Activated T-cell treated with anti-CD3 and anti-CD28 coated beads, Interleukin-2, amount 50 U/mL, for 48 hours (primary cell): Measurements from ENCODE around the gene MRPL45.
"Not testable (repeated sequence)": the region's sequence is repeated elsewhere in the genome, so short reads cannot be mapped to it uniquely, and the experiment has no call there.

Experiments
- DNase-seq, 2 experiments: peaks; one replicate each; pipeline ENCODE4 v3.0.0-alpha.2; 2020

MRPL45 gene

GRCh38 chr17:38296834-38297517 lies at the start of gene MRPL45:
Gene MRPL45, plus strand, starts transcription at chr17:38297168. Its CDS starts 16 bp downstream, at chr17:38297184.
- DNase-seq = peak; percentile 98

GRCh38 chr17:38253191-38253590 lies 43.8 kb upstream of the MRPL45 start:
- DNase-seq = not testable (repeated sequence)

- DNase-seq = not testable (repeated sequence)
Measured at GRCh38 chr17:38254357-38254756, 42.6 kb upstream of the MRPL45 start.

- peak; percentile 81 to 89 for DNase-seq
Measured at GRCh38 chr17:38257013-38257621, 39.9 kb upstream of the MRPL45 start.

- not testable (repeated sequence) for DNase-seq
Measured at GRCh38 chr17:38265974-38266506, 30.9 kb upstream of the MRPL45 start.

GRCh38 chr17:38266571-38266970 lies 30.4 kb upstream of the MRPL45 start:
- not testable (repeated sequence) for DNase-seq

- DNase-seq = not testable (repeated sequence)
Measured at GRCh38 chr17:38268138-38268537, 28.8 kb upstream of the MRPL45 start.

GRCh38 chr17:38269045-38269444 lies 27.9 kb upstream of the MRPL45 start:
- not testable (repeated sequence) for DNase-seq

- not testable (repeated sequence) for DNase-seq
Measured at GRCh38 chr17:38269552-38269951, 27.4 kb upstream of the MRPL45 start.

GRCh38 chr17:38285994-38286393 lies 11.0 kb upstream of the MRPL45 start:
- DNase-seq = not testable (repeated sequence)

GRCh38 chr17:38286501-38287091 lies 10.4 kb upstream of the MRPL45 start:
- peak; percentile 42 to 55 for DNase-seq

- not testable (repeated sequence) for DNase-seq
Measured at GRCh38 chr17:38288217-38288827, 8.6 kb upstream of the MRPL45 start.

- not testable (repeated sequence) for DNase-seq
Measured at GRCh38 chr17:38289760-38290159, 7.2 kb upstream of the MRPL45 start.

- DNase-seq = not testable (repeated sequence)
Measured at GRCh38 chr17:38295602-38296365, 1.2 kb upstream of the MRPL45 start.

- no peak for DNase-seq
Measured at GRCh38 chr17:38315497-38315896, 18.5 kb downstream of the MRPL45 start.

- no peak for DNase-seq
Measured at GRCh38 chr17:38317081-38317480, 20.1 kb downstream of the MRPL45 start.

GRCh38 chr17:38320482-38320881 lies 23.5 kb downstream of the MRPL45 start:
- DNase-seq = no peak

GRCh38 chr17:38322156-38322779 lies 25.3 kb downstream of the MRPL45 start:
- DNase-seq = peak; percentile 82 to 86

GRCh38 chr17:38322897-38323296 lies 25.9 kb downstream of the MRPL45 start:
- no peak for DNase-seq

GRCh38 chr17:38324141-38324697 lies 27.3 kb downstream of the MRPL45 start:
- no peak for DNase-seq

GRCh38 chr17:38324772-38325171 lies 27.8 kb downstream of the MRPL45 start:
- DNase-seq = no peak
